NB4 (cell line): ENCODE results near the gene STEAP4.

Source experiments
- CTCF ChIP-seq: IDR thresholded peaks from one replicate; pipeline ENCODE4 v1.5.1; 2012; ENCODE audit warnings: low read depth, low read length
- MAX ChIP-seq: IDR thresholded peaks from 2 replicates; pipeline ENCODE4 v1.6.1; 2011; ENCODE audit warnings: low read depth, low read length
- MYC ChIP-seq: IDR thresholded peaks from 2 replicates; pipeline ENCODE4 v1.6.1; 2011; ENCODE audit warnings: low read depth, low read length
- POLR2A ChIP-seq: IDR thresholded peaks from 2 replicates; pipeline ENCODE4 v1.6.1; 2011; ENCODE audit warnings: mild to moderate bottlenecking; ENCODE audit not compliant: insufficient read length; ENCODE audit errors: extremely low read depth

- TF ChIP-seq CTCF (no peak), POLR2A (no peak), MAX (no peak), MYC (no peak)
Measured at GRCh38 chr7:88223265-88223664, 83.4 kb downstream of the STEAP4 start.
